HepG2 (cell line): ENCODE data around the gene DCAF6. TPM values are rescaled to one million over a fixed set of nuclear protein-coding genes. Genes with fewer than 3 reads are reported as not detected.

Experiments used
- EZH2 ChIP-seq: conservative IDR thresholded peaks from 2 replicates; pipeline ENCODE4 v1.6.1; 2012; ENCODE audit warnings: mild to moderate bottlenecking, low read depth, low read length, moderate library complexity
- GATA4 ChIP-seq: sonication (generic); IDR thresholded peaks from 2 replicates; pipeline ENCODE4 v1.6.1; 2016; ENCODE audit warnings: antibody characterized with exemption, low read depth, borderline replicate concordance
- GATAD2A ChIP-seq: IDR thresholded peaks from 2 replicates; pipeline ENCODE4 v1.6.1; 2016
- GFI1 ChIP-seq: sonication (generic); formaldehyde crosslinking; IDR thresholded peaks from 2 replicates; pipeline ENCODE4 v1.5.0; 2020; ENCODE audit warnings: missing genetic modification reagents, mild to moderate bottlenecking, borderline replicate concordance
- KAT8 ChIP-seq: IDR thresholded peaks from 2 replicates; pipeline ENCODE4 v1.6.1; 2016; ENCODE audit warnings: missing genetic modification reagents, missing compliant biosample characterization
- MEIS2 ChIP-seq: sonication (generic); formaldehyde crosslinking; IDR thresholded peaks from 2 replicates; pipeline ENCODE4 v1.9.0; 2021; ENCODE audit warnings: mild to moderate bottlenecking, missing genetic modification reagents
- NCOA2 ChIP-seq: sonication (generic); formaldehyde crosslinking; IDR thresholded peaks from 2 replicates; pipeline ENCODE4 v1.8.0; 2022; ENCODE audit warnings: inconsistent platforms
- NFIC ChIP-seq: IDR thresholded peaks from 2 replicates; pipeline ENCODE4 v1.6.1; 2012; ENCODE audit warnings: mild to moderate bottlenecking, low read length, inconsistent platforms
- PITX1 ChIP-seq: sonication (generic); formaldehyde crosslinking; IDR thresholded peaks from 2 replicates; pipeline ENCODE4 v1.5.1; 2020; ENCODE audit warnings: mild to moderate bottlenecking, missing genetic modification reagents
- PPARG ChIP-seq: conservative IDR thresholded peaks from 2 replicates; pipeline ENCODE4 v1.6.1; 2016; ENCODE audit warnings: missing biosample characterization, missing genetic modification reagents
- RORA ChIP-seq: sonication (generic); formaldehyde crosslinking; IDR thresholded peaks from 2 replicates; pipeline ENCODE4 v1.5.0; 2020; ENCODE audit warnings: mild to moderate bottlenecking, missing genetic modification reagents, moderate library complexity
- SAP130 ChIP-seq: IDR thresholded peaks from 2 replicates; pipeline ENCODE4 v1.6.1; 2016; ENCODE audit warnings: low read depth
- SMARCC2 ChIP-seq: fragments of 450-650 bp; IDR thresholded peaks from 2 replicates; pipeline ENCODE4 v1.6.1; 2017; ENCODE audit warnings: antibody characterized with exemption, mild to moderate bottlenecking
- ZFX ChIP-seq: sonication (generic); formaldehyde crosslinking; IDR thresholded peaks from 2 replicates; pipeline ENCODE4 v1.4.0; 2020; ENCODE audit warnings: mild to moderate bottlenecking, low read depth, missing genetic modification reagents, moderate library complexity
- ZNF749 ChIP-seq: sonication (generic); formaldehyde crosslinking; IDR thresholded peaks from 2 replicates; pipeline ENCODE4 v1.8.0; 2022; ENCODE audit warnings: mild to moderate bottlenecking, missing genetic modification reagents, moderate library complexity, borderline replicate concordance
- ZNF788 ChIP-seq: sonication (generic); formaldehyde crosslinking; IDR thresholded peaks from 2 replicates; pipeline ENCODE4 v1.5.0; 2020; ENCODE audit warnings: mild to moderate bottlenecking, missing genetic modification reagents, borderline replicate concordance
- polyA plus RNA-seq, 8 experiments: library from polyadenylated mRNA; depleted of rRNA in 3 of 8; stranded (reverse) in 7 of 8; unstranded in 1 of 8; fragments of >200 nt; fragmentation: Illumina TruSeq in 4 of 8; extraction: Trizol in 4 of 8; gene quantifications; 2 replicates each; pipeline versions ENCODE4 v1.2.1 to v1.2.3, GENCODE V29; 2011 to 2016; ENCODE audit warnings: low read depth in 4 of 8, missing spikeins in 1 of 8, mixed read lengths in 1 of 8; ENCODE audit not compliant: insufficient read depth in 1 of 8
- total RNA-seq, 5 experiments: library from RNA; depleted of rRNA; stranded (reverse); fragments of >200 nt; fragmentation: Illumina TruSeq; extraction: Trizol; gene quantifications; 2 replicates each; pipeline ENCODE4 v1.2.3, GENCODE V29; 2016; ENCODE audit warnings: low read depth in 1 of 5
- TF ChIP-seq, protein P1 (sequence below): IDR thresholded peaks from 2 replicates; pipeline ENCODE4 v1.6.1; 2012; ENCODE audit warnings: low read depth, low read length, improper control_type of control experiment
- TF ChIP-seq, protein P2 (sequence below): sonication (generic); formaldehyde crosslinking; IDR thresholded peaks from 2 replicates; pipeline ENCODE4 v1.9.0; 2022; ENCODE audit warnings: missing genetic modification reagents, mild to moderate bottlenecking, borderline replicate concordance
- TF ChIP-seq, protein P3 (sequence below): IDR thresholded peaks from 2 replicates; pipeline ENCODE4 v1.6.1; 2012; ENCODE audit warnings: inconsistent platforms
- TF ChIP-seq, protein P4 (sequence below): sonication (generic); formaldehyde crosslinking; IDR thresholded peaks from 2 replicates; pipeline ENCODE4 v1.4.0; 2020; ENCODE audit warnings: mild to moderate bottlenecking, missing genetic modification reagents, borderline replicate concordance
- TF ChIP-seq, protein P5 (sequence below): sonication (generic); formaldehyde crosslinking; IDR thresholded peaks from 2 replicates; pipeline ENCODE4 v1.4.0; 2020; ENCODE audit warnings: mild to moderate bottlenecking, missing genetic modification reagents

Gene DCAF6
- total and polyA plus RNA-seq, 2 of the 13 experiments (the other 11 are each of a cell fraction or from before 2014, with no cell fraction given), result 24.7 to 33.7 TPM

DNA sequence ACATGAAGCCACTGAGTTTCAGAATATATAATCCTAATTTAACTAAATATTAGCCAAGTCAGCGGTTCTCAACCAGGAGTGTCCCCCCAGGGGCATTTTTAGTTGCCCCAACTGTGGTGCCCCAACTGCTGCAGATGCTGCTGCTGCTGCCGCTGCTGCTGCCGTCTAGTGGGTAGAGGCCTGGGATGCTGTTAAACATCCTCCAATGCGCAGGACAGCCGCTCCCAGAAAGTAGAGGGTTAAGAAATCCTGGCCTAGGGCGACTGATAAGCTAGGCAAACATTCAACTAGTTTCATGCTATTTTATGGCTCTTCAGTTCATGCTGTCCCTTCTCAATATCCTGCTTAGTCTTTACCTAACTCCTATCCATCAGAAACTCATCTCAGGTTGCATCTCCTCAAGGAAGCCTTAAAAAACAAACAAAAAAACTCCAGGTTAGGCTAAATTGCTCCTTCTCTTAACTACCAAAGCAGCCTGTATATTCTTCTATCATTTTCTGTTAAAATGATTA, 9.9 kb upstream of the DCAF6 start (continued):
- peak; percentile 37; the same call in 1 of the 2 replicates for TF ChIP-seq GATA4
- no peak for TF ChIP-seq RORA (CRISPR knock-in tag)
- TF ChIP-seq NFIC, result no peak
- TF ChIP-seq SAP130 (CRISPR knock-in tag), result peak; percentile 38
- TF ChIP-seq ZFX (CRISPR knock-in tag), result peak; percentile 70
- TF ChIP-seq, protein P1, sequence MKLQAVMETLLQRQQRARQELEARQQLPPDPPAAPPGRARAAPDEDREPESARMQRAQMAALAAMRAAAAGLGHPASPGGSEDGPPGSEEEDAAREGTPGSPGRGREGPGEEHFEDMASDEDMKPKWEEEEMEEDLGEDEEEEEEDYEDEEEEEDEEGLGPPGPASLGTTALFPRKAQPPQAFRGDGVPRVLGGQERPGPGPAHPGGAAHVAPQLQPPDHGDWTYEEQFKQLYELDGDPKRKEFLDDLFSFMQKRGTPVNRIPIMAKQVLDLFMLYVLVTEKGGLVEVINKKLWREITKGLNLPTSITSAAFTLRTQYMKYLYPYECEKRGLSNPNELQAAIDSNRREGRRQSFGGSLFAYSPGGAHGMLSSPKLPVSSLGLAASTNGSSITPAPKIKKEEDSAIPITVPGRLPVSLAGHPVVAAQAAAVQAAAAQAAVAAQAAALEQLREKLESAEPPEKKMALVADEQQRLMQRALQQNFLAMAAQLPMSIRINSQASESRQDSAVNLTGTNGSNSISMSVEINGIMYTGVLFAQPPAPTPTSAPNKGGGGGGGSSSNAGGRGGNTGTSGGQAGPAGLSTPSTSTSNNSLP, result peak; percentile 69; the same call in 1 of the 2 replicates
- TF ChIP-seq NCOA2 (CRISPR knock-in tag), result peak; percentile 19; the same call in 1 of the 2 replicates
- TF ChIP-seq, protein P2, sequence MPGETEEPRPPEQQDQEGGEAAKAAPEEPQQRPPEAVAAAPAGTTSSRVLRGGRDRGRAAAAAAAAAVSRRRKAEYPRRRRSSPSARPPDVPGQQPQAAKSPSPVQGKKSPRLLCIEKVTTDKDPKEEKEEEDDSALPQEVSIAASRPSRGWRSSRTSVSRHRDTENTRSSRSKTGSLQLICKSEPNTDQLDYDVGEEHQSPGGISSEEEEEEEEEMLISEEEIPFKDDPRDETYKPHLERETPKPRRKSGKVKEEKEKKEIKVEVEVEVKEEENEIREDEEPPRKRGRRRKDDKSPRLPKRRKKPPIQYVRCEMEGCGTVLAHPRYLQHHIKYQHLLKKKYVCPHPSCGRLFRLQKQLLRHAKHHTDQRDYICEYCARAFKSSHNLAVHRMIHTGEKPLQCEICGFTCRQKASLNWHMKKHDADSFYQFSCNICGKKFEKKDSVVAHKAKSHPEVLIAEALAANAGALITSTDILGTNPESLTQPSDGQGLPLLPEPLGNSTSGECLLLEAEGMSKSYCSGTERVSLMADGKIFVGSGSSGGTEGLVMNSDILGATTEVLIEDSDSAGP (CRISPR knock-in tag), result peak; percentile 51; the same call in 1 of the 2 replicates
- TF ChIP-seq, protein P3, sequence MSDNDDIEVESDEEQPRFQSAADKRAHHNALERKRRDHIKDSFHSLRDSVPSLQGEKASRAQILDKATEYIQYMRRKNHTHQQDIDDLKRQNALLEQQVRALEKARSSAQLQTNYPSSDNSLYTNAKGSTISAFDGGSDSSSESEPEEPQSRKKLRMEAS, result 0 out of 2 replicates have a peak, but pooled peaks have one; percentile 26
- TF ChIP-seq MEIS2, result peak; percentile 27; the same call in 1 of the 2 replicates
- TF ChIP-seq ZNF788 (CRISPR knock-in tag), result no peak
- TF ChIP-seq KAT8, result peak; percentile 48; the same call in 1 of the 2 replicates
- TF ChIP-seq PITX1, result peak; percentile 56; the same call in 1 of the 2 replicates
- TF ChIP-seq EZH2, result no peak
- peak; percentile 60; the same call in 1 of the 2 replicates for TF ChIP-seq PPARG (CRISPR knock-in tag)
- TF ChIP-seq, protein P4, sequence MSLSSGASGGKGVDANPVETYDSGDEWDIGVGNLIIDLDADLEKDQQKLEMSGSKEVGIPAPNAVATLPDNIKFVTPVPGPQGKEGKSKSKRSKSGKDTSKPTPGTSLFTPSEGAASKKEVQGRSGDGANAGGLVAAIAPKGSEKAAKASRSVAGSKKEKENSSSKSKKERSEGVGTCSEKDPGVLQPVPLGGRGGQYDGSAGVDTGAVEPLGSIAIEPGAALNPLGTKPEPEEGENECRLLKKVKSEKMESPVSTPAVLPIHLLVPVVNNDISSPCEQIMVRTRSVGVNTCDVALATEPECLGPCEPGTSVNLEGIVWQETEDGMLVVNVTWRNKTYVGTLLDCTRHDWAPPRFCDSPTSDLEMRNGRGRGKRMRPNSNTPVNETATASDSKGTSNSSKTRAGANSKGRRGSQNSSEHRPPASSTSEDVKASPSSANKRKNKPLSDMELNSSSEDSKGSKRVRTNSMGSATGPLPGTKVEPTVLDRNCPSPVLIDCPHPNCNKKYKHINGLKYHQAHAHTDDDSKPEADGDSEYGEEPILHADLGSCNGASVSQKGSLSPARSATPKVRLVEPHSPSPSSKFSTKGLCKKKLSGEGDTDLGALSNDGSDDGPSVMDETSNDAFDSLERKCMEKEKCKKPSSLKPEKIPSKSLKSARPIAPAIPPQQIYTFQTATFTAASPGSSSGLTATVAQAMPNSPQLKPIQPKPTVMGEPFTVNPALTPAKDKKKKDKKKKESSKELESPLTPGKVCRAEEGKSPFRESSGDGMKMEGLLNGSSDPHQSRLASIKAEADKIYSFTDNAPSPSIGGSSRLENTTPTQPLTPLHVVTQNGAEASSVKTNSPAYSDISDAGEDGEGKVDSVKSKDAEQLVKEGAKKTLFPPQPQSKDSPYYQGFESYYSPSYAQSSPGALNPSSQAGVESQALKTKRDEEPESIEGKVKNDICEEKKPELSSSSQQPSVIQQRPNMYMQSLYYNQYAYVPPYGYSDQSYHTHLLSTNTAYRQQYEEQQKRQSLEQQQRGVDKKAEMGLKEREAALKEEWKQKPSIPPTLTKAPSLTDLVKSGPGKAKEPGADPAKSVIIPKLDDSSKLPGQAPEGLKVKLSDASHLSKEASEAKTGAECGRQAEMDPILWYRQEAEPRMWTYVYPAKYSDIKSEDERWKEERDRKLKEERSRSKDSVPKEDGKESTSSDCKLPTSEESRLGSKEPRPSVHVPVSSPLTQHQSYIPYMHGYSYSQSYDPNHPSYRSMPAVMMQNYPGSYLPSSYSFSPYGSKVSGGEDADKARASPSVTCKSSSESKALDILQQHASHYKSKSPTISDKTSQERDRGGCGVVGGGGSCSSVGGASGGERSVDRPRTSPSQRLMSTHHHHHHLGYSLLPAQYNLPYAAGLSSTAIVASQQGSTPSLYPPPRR (CRISPR knock-in tag), result peak; percentile 44; the same call in 1 of the 2 replicates
- TF ChIP-seq, protein P5, sequence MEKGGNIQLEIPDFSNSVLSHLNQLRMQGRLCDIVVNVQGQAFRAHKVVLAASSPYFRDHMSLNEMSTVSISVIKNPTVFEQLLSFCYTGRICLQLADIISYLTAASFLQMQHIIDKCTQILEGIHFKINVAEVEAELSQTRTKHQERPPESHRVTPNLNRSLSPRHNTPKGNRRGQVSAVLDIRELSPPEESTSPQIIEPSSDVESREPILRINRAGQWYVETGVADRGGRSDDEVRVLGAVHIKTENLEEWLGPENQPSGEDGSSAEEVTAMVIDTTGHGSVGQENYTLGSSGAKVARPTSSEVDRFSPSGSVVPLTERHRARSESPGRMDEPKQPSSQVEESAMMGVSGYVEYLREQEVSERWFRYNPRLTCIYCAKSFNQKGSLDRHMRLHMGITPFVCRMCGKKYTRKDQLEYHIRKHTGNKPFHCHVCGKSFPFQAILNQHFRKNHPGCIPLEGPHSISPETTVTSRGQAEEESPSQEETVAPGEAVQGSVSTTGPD (CRISPR knock-in tag), result no peak
- no peak for TF ChIP-seq SMARCC2
- TF ChIP-seq GFI1 (CRISPR knock-in tag), result peak; percentile 82
- peak; percentile 92 for TF ChIP-seq GATAD2A
- no peak for TF ChIP-seq ZNF749 (CRISPR knock-in tag)
